Fibroblast of villous mesenchyme (primary cell): Measurements from ENCODE around the gene PSD. TPM values are rescaled to one million over a fixed set of nuclear protein-coding genes. Genes with fewer than 3 reads are reported as not detected.

Source experiments
- DNase-seq: peaks from one replicate; pipeline ENCODE4 v3.0.0-alpha.2; 2010; ENCODE audit warnings: low read depth
- H3K4me3 ChIP-seq: 2 replicates; pipeline ENCODE4 v1.5.1; 2011; ENCODE audit warnings: low read depth, mild to moderate bottlenecking, low read length
- total RNA-seq: library from RNA; depleted of rRNA; stranded (reverse); fragments of >200 nt; gene quantifications from 2 replicates; pipeline ENCODE4 v1.2.3, GENCODE V29; 2012
- TF ChIP-seq, protein P1 (sequence below): IDR thresholded peaks from 2 replicates; pipeline ENCODE4 v1.5.1; 2012; ENCODE audit warnings: low read depth, mild to moderate bottlenecking, low read length; ENCODE audit not compliant: insufficient read depth

PSD gene
- total RNA-seq, 1 donor, result 2.2 TPM

DNA sequence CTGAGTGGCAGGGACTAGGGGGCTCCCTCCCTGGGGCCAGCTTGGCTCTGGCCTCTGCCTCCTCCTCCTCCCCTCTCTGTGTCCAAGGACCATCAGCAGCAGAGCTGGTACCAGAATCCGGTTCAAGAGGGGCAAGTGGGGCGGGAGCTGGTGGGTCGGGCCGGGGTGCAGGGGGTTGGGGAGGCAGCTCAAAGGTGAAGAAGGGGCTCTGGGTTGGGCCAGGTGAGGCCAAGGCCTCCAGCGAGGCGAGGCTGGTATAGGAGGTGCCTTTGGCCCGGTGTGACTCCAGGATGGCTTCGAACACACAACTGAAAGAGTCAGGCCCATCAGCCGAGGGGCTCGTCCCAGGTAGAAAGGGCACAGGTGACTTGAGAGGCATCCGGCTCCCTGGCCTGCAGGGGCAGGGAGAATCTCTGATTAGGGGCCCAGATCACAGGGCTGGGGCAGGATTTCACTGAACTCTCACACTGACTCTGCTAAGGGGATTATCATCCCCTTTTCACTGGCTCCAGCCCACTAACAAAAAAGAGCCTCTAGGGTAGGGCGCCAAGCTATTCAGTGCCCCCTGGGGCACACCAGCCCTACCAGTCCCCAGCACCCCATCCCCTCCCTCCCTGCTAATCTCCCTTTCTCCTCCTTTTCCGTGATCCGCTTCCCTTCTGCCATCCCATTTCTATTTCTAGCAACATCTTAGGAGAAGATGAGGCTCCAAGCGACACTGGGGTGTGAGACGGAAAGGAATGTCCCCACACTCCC, 4.6 kb downstream of the PSD start:
- no peak for DNase-seq

DNA sequence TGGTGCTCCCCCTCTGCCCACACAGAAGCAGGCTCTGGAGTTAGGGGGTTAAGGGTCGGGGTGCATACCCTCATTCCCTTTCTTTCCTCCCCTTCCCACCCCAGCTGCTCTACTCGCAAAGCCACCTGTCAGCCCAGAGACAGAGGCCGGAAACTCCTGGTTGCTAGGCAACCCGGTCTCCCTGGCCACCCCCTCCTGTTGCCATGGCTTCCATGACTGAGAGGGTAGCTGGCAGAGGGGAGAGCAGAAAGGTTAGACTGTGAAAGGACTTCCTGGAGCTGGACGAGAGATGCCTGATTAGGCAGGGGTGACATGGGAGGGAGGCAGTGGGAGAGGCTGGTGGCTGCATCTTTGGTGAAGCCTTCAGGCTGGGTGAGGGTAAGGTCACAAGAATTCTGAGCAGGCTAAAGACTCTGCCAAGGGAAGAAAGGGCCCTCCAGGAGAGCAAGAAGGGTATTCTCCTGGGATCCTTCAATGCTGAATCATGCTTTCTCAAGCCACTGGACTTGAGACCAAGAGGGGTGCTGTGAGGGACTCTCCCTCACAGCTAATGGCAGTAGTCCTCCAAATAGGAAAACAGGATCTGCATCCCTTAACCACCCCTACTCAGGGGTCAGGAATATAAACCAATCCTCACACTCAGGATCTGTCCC, 5.4 kb downstream of the PSD start:
- DNase-seq, result no peak
- no peak overlapping the region for H3K4me3 ChIP-seq
- TF ChIP-seq, protein P1, sequence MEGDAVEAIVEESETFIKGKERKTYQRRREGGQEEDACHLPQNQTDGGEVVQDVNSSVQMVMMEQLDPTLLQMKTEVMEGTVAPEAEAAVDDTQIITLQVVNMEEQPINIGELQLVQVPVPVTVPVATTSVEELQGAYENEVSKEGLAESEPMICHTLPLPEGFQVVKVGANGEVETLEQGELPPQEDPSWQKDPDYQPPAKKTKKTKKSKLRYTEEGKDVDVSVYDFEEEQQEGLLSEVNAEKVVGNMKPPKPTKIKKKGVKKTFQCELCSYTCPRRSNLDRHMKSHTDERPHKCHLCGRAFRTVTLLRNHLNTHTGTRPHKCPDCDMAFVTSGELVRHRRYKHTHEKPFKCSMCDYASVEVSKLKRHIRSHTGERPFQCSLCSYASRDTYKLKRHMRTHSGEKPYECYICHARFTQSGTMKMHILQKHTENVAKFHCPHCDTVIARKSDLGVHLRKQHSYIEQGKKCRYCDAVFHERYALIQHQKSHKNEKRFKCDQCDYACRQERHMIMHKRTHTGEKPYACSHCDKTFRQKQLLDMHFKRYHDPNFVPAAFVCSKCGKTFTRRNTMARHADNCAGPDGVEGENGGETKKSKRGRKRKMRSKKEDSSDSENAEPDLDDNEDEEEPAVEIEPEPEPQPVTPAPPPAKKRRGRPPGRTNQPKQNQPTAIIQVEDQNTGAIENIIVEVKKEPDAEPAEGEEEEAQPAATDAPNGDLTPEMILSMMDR, result no peak

More for the DNA sequence above, 4.6 kb downstream of the PSD start:
- H3K4me3 ChIP-seq, result no peak overlapping the region
- TF ChIP-seq, protein P1, result no peak

DNA sequence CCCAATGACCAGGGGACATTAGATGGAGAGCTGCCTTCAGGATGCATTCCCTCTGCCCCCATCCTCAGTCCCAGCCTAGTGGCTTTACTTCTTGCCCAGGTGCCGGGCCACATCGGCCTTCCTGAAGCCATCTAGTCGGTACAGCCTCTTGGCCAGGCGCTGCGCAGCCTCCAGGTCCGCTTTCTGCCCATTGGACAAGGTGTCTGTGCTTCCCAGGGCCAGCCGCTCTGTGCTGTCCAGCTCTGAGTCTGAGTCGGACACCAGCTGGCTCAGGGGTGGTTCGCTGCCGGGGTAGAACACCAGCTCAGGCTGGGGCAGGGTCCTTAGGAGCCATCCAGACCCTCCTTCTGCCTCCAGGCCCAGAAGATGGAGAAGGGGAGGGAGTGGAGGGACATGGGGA, 6.3 kb downstream of the PSD start:
- DNase-seq, result no peak
- no peak overlapping the region for H3K4me3 ChIP-seq
- TF ChIP-seq, protein P1, result no peak

DNA sequence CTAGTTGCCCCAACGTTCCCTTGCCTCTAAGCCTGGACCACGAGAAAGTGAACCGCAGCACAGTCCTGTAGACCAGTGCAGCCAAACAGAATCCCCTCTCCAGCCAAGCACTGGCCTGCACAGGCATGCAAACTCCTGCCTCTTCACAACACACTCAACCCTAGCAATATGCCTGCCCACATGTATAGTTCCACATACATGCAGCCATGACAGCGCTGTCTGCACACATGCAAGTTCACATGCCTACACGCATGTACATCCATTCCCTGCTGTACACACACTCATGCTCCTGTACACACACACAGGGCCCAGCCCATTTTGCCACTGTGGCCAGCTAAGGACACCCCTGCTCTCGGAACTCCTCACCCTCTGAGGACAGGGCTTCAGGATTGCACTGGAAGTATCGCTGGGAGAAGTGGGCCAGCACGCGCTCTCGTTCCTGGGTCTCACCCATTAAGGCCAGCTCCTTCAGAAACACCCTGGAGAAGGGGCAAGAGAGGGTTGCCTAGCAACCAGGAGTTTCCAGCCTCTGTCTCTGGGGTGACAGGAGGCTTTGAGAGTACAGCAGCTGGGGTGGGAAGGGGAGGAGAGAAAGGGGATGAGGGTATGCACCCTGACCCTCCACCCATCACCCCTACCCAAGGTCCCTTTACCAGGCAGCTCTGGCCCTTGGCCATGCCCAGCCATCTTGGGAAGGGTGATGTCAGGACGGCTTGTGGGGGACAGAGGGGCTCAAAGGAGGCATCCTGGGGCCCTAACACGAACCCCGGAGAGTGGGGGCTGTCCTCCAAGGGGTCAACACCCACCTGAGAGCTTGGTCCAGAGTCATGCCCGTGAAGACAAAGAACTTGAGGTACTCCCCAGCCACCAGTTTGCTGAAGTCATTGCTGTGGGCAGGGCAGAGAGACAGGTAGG, 7.0 kb downstream of the PSD start:
- TF ChIP-seq, protein P1, result no peak
- no peak overlapping the region for H3K4me3 ChIP-seq
- DNase-seq, result no peak

DNA sequence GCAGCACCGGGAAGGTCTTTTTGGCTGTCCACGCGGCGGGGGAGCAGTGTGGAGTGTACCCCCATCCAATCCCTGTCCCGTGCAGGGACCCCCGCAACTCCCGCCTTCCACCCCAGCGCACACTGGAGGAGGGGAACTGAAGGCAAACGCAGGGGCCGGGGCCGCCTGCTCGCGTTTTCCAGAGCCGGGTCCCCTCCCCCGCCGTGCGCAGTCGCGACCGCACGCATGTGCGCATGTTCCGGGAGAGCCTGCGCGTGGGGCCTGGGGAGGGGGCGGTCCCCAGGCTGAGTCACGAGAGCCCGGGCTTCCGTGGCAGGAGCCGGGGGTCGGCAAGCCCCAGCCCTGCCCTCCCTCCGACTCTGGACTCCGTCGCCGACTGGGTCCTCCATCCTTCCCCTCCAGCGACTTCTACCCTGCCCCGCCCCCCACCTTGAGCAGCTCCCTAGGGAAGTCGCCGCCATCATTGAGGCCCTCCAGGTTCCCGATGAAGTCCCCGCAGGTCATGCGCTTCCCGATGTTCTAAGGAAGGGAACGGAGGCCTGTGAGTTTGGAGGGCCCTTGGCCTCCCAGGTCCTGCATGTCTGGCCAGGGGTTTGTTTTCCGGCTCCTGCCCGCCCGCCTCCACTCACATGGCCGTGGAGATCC, 8.0 kb downstream of the PSD start:
- DNase-seq, result peak; percentile 40
- TF ChIP-seq, protein P1, result no peak

More for the DNA sequence above, 8.0 kb downstream of the PSD start:
- H3K4me3 ChIP-seq, result peak overlapping the region; percentile 57
